H9 (cell line): ENCODE data around the gene PPP1R7. TPM values are rescaled to one million over a fixed set of nuclear protein-coding genes. Genes with fewer than 3 reads are reported as not detected.

Source experiments
- DNase-seq: peaks from one replicate; pipeline ENCODE4 v3.0.0-alpha.2; 2017
- H2AFZ ChIP-seq: one replicate; pipeline ENCODE4 v1.6.1; 2013; ENCODE audit warnings: mild to moderate bottlenecking, low read length, control low read depth, moderate library complexity
- H2AK5ac ChIP-seq: 2 replicates; pipeline ENCODE4 v1.6.1; 2013; ENCODE audit warnings: low read length, control low read depth, mixed read lengths; ENCODE audit not compliant: insufficient read length
- H2BK120ac ChIP-seq: one replicate; pipeline ENCODE4 v1.6.1; 2013; ENCODE audit warnings: low read depth, mild to moderate bottlenecking, low read length, control low read depth, inconsistent platforms; ENCODE audit not compliant: poor library complexity, severe bottlenecking
- H2BK12ac ChIP-seq: 2 replicates; pipeline ENCODE4 v1.6.1; 2013; ENCODE audit warnings: low read length, control low read depth, mixed read lengths, low read depth; ENCODE audit not compliant: insufficient read length
- H2BK15ac ChIP-seq: 2 replicates; pipeline ENCODE4 v1.6.1; 2013; ENCODE audit warnings: low read depth, low read length, control low read depth
- H2BK20ac ChIP-seq: one replicate; pipeline ENCODE4 v1.6.1; 2013; ENCODE audit warnings: low read depth, mild to moderate bottlenecking, low read length, control low read depth, inconsistent platforms; ENCODE audit not compliant: poor library complexity, severe bottlenecking
- H2BK5ac ChIP-seq: 2 replicates; pipeline ENCODE4 v1.6.1; 2013; ENCODE audit warnings: low read length, control low read depth, mixed read lengths; ENCODE audit not compliant: insufficient read length
- H3K14ac ChIP-seq: 2 replicates; pipeline ENCODE4 v1.6.1; 2013; ENCODE audit warnings: low read length, control low read depth; ENCODE audit not compliant: insufficient read depth
- H3K18ac ChIP-seq: 2 replicates; pipeline ENCODE4 v1.6.1; 2013; ENCODE audit warnings: low read depth, mild to moderate bottlenecking, mixed read lengths, low read length, control low read depth; ENCODE audit not compliant: insufficient read length
- H3K23ac ChIP-seq: 2 replicates; pipeline ENCODE4 v1.6.1; 2013; ENCODE audit warnings: low read length, control low read depth, mixed read lengths, low read depth; ENCODE audit not compliant: insufficient read length
- H3K23me2 ChIP-seq: 2 replicates; pipeline ENCODE4 v1.6.1; 2013; ENCODE audit warnings: low read depth, mild to moderate bottlenecking, mixed read lengths, low read length, control low read depth; ENCODE audit not compliant: insufficient read length, poor library complexity, severe bottlenecking
- H3K27ac ChIP-seq: 2 replicates; pipeline ENCODE4 v1.5.1; 2013; ENCODE audit warnings: low read length, control low read depth, mixed read lengths, low read depth; ENCODE audit not compliant: insufficient read length
- H3K27me3 ChIP-seq: 2 replicates; pipeline ENCODE4 v1.6.1; 2013; ENCODE audit warnings: low read length, control low read depth, inconsistent platforms; ENCODE audit not compliant: insufficient read depth
- H3K4ac ChIP-seq: 2 replicates; pipeline ENCODE4 v1.6.1; 2013; ENCODE audit warnings: low read depth, mild to moderate bottlenecking, control low read depth, inconsistent platforms, low read length, moderate library complexity
- H3K4me1 ChIP-seq: 2 replicates; pipeline ENCODE4 v1.6.1; 2013; ENCODE audit warnings: low read length, control low read depth, inconsistent platforms; ENCODE audit not compliant: insufficient read depth
- H3K4me2 ChIP-seq: 2 replicates; pipeline ENCODE4 v1.6.1; 2013; ENCODE audit warnings: low read length, control low read depth, mixed read lengths; ENCODE audit not compliant: insufficient read length, insufficient read depth
- H3K56ac ChIP-seq: 2 replicates; pipeline ENCODE4 v1.6.1; 2013; ENCODE audit warnings: low read depth, mild to moderate bottlenecking, mixed read lengths, low read length, control low read depth; ENCODE audit not compliant: insufficient read length
- H3K79me1 ChIP-seq: 2 replicates; pipeline ENCODE4 v1.6.1; 2013; ENCODE audit warnings: low read depth, mild to moderate bottlenecking, moderate library complexity, low read length, control low read depth, inconsistent platforms; ENCODE audit not compliant: insufficient read depth, poor library complexity, severe bottlenecking
- H3K79me2 ChIP-seq: 2 replicates; pipeline ENCODE4 v1.6.1; 2013; ENCODE audit warnings: low read length, control low read depth, inconsistent platforms; ENCODE audit not compliant: insufficient read depth
- H3K9ac ChIP-seq: 2 replicates; pipeline ENCODE4 v1.6.1; 2013; ENCODE audit warnings: low read length, control low read depth, mixed read lengths; ENCODE audit not compliant: insufficient read length; ENCODE audit errors: extremely low read depth
- H3K9me3 ChIP-seq: one replicate; pipeline ENCODE4 v1.6.1; 2013; ENCODE audit warnings: low read depth, low read length, inconsistent platforms; ENCODE audit not compliant: control insufficient read depth
- H3T11ph ChIP-seq: one replicate; pipeline ENCODE4 v1.6.1; 2013; ENCODE audit warnings: mild to moderate bottlenecking, low read length, control low read depth, inconsistent platforms
- H4K20me1 ChIP-seq: one replicate; pipeline ENCODE4 v1.6.1; 2013; ENCODE audit not compliant: control insufficient read depth, insufficient read length, insufficient read depth
- H4K5ac ChIP-seq: 2 replicates; pipeline ENCODE4 v1.6.1; 2013; ENCODE audit warnings: low read depth, mild to moderate bottlenecking, mixed read lengths, low read length, control low read depth; ENCODE audit not compliant: insufficient read length
- H4K8ac ChIP-seq: replicated peaks from 2 replicates; pipeline ENCODE4 v1.6.1; 2013; ENCODE audit warnings: low read length, control low read depth, mixed read lengths, low read depth; ENCODE audit not compliant: insufficient read length
- H4K91ac ChIP-seq: 2 replicates; pipeline ENCODE4 v1.6.1; 2013; ENCODE audit warnings: low read depth, mild to moderate bottlenecking, moderate library complexity, mixed read lengths, low read length, control low read depth; ENCODE audit not compliant: insufficient read length
- H3K27ac Mint-ChIP-seq, 3 experiments: 2 replicates in 2 of 3; 3 replicates in 1 of 3; pipeline ENCODE4 v1.8.0; 2020 to 2021; ENCODE audit warnings: mixed read lengths in 3 of 3, mild to moderate bottlenecking in 1 of 3, moderate library complexity in 1 of 3
- H3K27me3 Mint-ChIP-seq: 2 replicates; pipeline ENCODE4 v1.8.0; 2021; ENCODE audit warnings: low read depth, mild to moderate bottlenecking, moderate library complexity, mixed read lengths
- H3K36me3 Mint-ChIP-seq, 3 experiments: 2 replicates in 2 of 3; 3 replicates in 1 of 3; pipeline ENCODE4 v1.8.0; 2020 to 2021; ENCODE audit warnings: low read depth in 3 of 3, mixed read lengths in 3 of 3; ENCODE audit not compliant: insufficient read depth in 1 of 3
- H3K4me1 Mint-ChIP-seq, 2 experiments: 2 replicates each; pipeline ENCODE4 v1.8.0; 2020; ENCODE audit warnings: mixed read lengths in 2 of 2
- H3K4me3 Mint-ChIP-seq, 2 experiments: 2 replicates in 1 of 2; 3 replicates in 1 of 2; pipeline ENCODE4 v1.8.0; 2020 to 2021; ENCODE audit warnings: mild to moderate bottlenecking in 2 of 2, mixed read lengths in 2 of 2, moderate library complexity in 1 of 2
- H3K9me3 Mint-ChIP-seq, 2 experiments: 2 replicates in 1 of 2; 3 replicates in 1 of 2; pipeline ENCODE4 v1.8.0; 2020; ENCODE audit warnings: mild to moderate bottlenecking in 2 of 2, mixed read lengths in 2 of 2, moderate library complexity in 1 of 2
- CTCF ChIP-seq: fragments of 200-600 bp; sonication (generic); conservative IDR thresholded peaks from 3 replicates; pipeline ENCODE4 v1.8.0; 2021; ENCODE audit warnings: antibody characterized with exemption, mild to moderate bottlenecking
- whole genome bisulfite sequencing: extraction: QIAGEN DNeasy Blood & Tissue Kit; methylation state at CpG from one replicate; pipeline ENCODE4 v1.1.7; 2013; ENCODE audit warnings: missing lambda C conversion rate, low lambda C conversion rate, mixed read lengths; ENCODE audit not compliant: insufficient read length; ENCODE audit errors: extremely low coverage; 5-methylcytosine and 5-hydroxymethylcytosine counted together
- total RNA-seq: library from RNA; stranded (reverse); gene quantifications from 2 replicates; pipeline ENCODE4 v1.2.1, GENCODE V29; 2021

The PPP1R7 gene
- total RNA-seq, 1 experiment from 2014 or later: 60.2 TPM

- no peaks in the 10 kb centered on the region for H3K9me3 Mint-ChIP-seq
- Histone ChIP-seq H3K18ac (no peak overlapping the region), H3K4me2 (no peak overlapping the region), H3K4ac (no peak overlapping the region), H3K79me1 (no peaks in the 10 kb centered on the region), H3K23ac (no peak overlapping the region), H3K14ac (no peak overlapping the region), H3K79me2 (no peaks in the 10 kb centered on the region), H3K4me1 (no peaks in the 10 kb centered on the region), H4K20me1 (no peaks in the 10 kb centered on the region), H4K91ac (no peak overlapping the region), H2BK5ac (no peak overlapping the region), H3K27me3 (no peaks in the 10 kb centered on the region), H3K9ac (no peak overlapping the region), H4K8ac (no peak overlapping the region), H2BK15ac (no peak overlapping the region), H2BK120ac (no peak overlapping the region), H2AK5ac (no peak overlapping the region), H3T11ph (no peak overlapping the region), H4K5ac (no peak overlapping the region), H3K27ac (no peak overlapping the region), H2BK20ac (no peak overlapping the region), H3K56ac (no peak overlapping the region), H2BK12ac (no peak overlapping the region), H2AFZ (no peak overlapping the region), H3K9me3 (no peaks in the 10 kb centered on the region), H3K23me2 (no peaks in the 10 kb centered on the region)
- H3K27me3 Mint-ChIP-seq: no peaks in the 10 kb centered on the region
- no peak overlapping the region for H3K4me3 Mint-ChIP-seq
- peaks cover 0 to 28% (median 21%) of the 10 kb centered on the region in 3 experiments; a peak in 6 of 7 replicates for H3K36me3 Mint-ChIP-seq
- DNase-seq: no peak
- no peak for TF ChIP-seq CTCF
- no peak overlapping the region for H3K27ac Mint-ChIP-seq
- peaks cover 8 to 9% of the 10 kb centered on the region in 2 experiments; a peak in 3 of 4 replicates for H3K4me1 Mint-ChIP-seq
- WGBS: no CpG with 5 or more reads among the region's 9 CpGs
Observed at GRCh38 chr2:241107031-241107783, 43.1 kb upstream of the PPP1R7 start.
